HG02970 (cell line): ENCODE data around the gene FRG2.
"Not testable (repeated sequence)": the region's sequence is repeated elsewhere in the genome, so short reads cannot be mapped to it uniquely, and the experiment has no call there.

ENCODE experiments used
- ATAC-seq: cut with Tn5 transposase; IDR thresholded peaks from one replicate; pipeline ENCODE4 v1.9.1; 2021; ENCODE audit warnings: mild to moderate bottlenecking, moderate library complexity, moderate number of reproducible peaks; ENCODE audit not compliant: unreplicated experiment, low FRiP score

Gene FRG2

GRCh38 chr4:190027156-190027555, at the start of gene FRG2:
Gene FRG2 (minus strand): TSS chr4:190027256. CDS start chr4:190027204, 52 bp downstream.
- ATAC-seq, result not testable (repeated sequence)

- not testable (repeated sequence) for ATAC-seq
Observed at GRCh38 chr4:190068351-190068750, 41.3 kb upstream of the FRG2 start.

DNA sequence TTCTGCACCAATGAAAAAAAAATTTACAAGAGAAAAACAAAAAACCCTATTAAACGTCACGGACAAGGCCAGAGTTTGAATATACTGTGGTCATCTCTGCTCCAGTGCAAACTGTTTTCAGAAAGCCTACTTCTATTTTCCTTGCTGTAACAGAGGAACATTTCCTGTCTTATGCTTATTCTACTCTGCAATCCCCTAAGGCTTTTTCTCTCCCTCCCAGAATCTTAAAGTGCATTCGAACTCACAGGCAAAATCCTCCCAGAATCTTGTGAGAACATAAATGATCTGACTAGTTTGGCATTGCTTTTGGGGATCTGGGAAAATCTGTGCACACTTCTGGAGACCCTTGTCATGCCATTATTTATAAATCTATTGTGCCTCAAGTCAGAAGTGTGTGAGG, 37.7 kb upstream of the FRG2 start:
- not testable (repeated sequence) for ATAC-seq

- ATAC-seq, result not testable (repeated sequence)
Observed at GRCh38 chr4:190064342-190064741, 37.3 kb upstream of the FRG2 start, which contains the start of gene DBET. Gene DBET (plus strand): TSS chr4:190064502.

DNA sequence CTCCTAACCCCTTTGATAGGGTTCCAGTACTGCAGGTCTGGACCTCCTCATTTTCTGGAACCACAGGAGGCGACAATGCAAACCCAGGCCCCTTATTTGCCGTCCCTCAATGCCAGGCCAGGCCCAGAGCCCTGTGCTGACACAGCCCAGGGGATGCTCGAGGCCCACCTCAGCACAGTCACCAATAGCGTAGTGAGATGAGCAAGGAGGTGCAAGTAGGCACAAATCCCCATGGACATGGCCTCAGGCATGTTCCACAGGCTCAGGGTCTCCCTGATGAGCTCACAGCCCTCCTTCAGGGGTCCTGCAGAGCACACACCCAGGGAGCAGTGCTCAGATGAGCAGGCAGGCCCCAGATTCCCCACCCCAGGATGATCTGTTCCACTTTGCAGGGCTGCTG, 31.9 kb upstream of the FRG2 start:
- not testable (repeated sequence) for ATAC-seq

GRCh38 chr4:190049378-190050239, 22.6 kb upstream of the FRG2 start:
- not testable (repeated sequence) for ATAC-seq

- ATAC-seq, result not testable (repeated sequence)
Observed at GRCh38 chr4:190047627-190048026, 20.6 kb upstream of the FRG2 start.

- not testable (repeated sequence) for ATAC-seq
Observed at GRCh38 chr4:190040873-190041272, 13.8 kb upstream of the FRG2 start.

DNA sequence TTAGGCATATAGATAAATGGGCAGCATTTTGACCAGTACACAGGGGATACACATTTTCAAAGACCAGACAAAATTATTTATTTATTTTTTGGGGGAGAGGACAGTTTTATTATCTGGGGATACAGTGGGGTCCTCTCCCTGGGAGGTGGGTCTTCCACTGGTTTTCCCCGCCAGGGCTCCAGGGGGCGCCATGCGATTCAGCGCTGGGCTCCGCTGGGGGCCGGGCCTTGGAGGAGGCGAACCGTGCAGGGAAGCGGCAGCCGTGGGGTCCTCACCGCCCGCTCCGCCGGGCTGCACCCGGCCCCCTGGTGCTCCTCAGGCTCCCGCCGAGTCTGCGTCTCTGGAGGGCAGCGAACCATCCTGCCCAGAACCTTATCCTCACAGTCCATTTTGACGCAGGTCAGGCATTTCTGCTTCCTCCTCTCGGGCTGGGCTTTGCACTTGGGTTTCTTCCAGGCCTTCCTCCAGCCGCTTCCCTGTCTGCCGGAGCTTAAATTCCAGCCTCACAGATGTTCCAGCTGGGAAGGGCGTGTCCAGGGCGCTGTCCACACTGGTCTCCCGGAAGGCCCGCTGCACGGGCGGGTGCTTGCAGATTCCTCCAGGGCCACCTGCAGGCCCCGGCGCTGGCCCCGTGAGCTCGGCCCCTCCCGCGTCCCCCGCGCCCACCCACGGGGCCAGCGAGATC, 10.8 kb upstream of the FRG2 start:
- ATAC-seq, result not testable (repeated sequence)

- ATAC-seq, result not testable (repeated sequence)
Observed at GRCh38 chr4:190031264-190031663, 4.2 kb upstream of the FRG2 start.

DNA sequence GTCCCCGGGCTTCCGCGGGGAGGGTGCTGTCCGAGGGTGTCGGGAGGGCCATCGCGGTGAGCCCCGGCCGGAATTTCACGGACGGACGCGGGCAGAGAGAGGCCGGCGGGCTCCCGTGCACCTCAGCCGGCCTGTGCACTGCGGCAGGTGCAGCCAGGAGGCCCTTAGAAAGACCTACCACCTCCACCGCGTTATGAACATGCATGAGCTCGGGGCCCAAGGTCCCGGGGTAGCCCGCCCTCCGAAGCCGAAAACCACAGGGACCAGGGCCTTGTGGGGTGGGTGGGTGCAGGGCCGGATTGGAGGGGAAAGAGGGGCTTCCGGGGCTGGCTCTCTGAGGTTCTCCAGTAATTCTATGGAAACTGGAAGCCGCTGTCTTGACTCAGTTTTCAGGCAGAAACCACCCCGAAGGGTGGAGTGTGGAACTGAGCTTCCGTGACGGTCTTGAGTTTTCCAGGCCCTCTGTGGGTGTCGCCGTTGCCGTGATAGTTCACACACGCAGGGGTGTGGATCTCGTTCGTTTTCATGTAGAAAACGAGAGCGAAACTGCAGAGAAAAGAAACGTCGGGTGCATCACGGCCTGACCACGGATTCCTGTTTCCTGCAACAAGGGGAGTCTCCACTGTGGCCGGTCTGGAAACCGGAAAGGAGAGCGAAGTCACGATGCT, 4.3 kb downstream of the FRG2 start:
- ATAC-seq, result not testable (repeated sequence)

- not testable (repeated sequence) for ATAC-seq
Observed at GRCh38 chr4:190021973-190022372, 5.1 kb downstream of the FRG2 start.

DNA sequence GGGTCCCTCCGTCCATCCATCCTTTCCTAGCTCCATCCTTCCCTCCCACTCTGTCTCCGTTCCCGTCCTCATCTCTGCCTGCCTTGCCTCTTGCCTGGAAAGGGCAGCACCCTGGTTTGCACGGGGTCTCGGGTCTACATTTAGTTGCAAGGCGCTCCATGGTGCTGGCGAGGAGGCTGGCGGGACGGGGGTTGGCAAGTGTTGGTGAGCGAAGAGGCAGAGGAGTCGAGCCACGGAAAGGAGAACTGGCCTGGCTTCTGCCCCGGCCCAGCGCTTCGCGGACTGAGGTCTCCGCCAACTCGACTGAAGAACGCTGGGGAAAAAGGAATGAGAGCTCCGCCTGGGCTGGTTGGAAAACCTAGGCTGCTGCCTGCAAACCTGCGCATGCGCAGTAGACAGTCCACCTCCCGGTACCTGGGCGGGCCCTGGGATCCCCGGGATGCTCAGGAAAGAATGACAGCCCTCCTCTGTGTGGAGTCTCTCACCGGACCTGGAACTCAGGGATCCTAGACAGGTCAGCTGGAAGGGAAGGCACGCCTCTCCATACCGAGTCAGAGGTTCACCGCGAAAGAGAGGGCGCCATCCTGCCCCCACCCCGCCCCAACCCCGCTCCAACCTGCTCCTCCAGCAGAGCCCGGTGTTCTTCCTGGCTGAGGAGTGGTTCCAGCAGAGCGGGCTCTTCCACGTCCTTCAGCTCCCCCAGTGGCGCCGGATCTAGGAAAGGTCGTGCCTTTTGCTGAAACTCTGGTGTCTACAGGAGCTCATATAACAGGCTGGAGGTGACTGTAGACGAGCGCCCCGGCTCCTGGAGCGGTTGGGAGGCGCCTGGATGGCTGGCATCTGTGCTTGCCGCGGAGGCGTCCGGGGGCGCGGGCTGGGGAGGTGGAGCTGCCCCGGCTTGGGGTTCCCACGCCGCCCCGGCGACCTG, 6.0 kb downstream of the FRG2 start:
- ATAC-seq, result no peak

GRCh38 chr4:190019859-190020463, 7.1 kb downstream of the FRG2 start:
- not testable (repeated sequence) for ATAC-seq

DNA sequence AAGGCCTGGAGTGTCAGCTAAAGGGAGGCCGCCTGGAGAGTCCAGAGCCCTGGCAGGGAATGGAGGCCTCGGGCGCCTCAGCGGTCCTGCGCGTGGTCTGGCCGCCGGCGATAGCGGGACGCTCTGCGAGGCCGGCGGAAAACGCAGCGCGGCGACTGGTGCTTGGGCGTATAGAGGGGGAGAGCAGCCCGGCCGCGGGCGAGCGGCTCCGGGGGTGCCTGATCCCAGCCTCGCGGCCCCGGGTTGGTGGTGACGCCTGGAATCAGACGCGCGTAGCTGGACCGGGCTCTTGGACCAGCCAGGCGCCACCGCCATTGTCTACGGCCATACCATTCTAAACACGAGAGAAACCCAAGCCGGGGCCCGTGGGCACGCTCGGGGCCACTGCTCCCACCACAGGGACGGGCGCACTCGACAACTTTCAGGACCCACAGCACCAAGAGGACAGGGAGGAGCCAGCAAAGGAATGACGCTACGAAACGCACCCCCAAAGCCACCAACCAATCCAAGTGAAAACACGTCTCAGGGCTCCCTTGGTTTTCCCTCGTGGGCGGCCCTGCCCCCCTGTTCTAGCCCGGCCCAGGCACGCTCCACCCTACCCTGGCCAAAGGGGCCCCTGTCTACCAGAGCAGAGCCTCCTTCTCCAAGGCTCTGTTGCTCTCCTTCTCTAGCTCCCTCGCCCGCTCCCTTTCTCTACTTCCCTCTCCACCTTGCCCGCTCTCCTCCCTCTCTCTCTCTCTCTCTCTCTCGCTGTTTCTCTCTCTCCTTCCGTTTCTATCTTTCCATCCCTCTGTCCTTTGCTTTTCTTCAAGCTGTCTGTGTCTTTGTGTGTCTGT, 7.8 kb downstream of the FRG2 start:
- ATAC-seq, result no peak

GRCh38 chr4:190018201-190018920, 8.7 kb downstream of the FRG2 start:
- ATAC-seq, result no peak

- no peak for ATAC-seq
Observed at GRCh38 chr4:190017357-190018200, 9.5 kb downstream of the FRG2 start.
